HG03439 (cell line): ENCODE measurements around the gene CFDP1.
A peak's percentile ranks its signal among the peaks of the same experiment; 100 is the strongest.

Experiments
- ATAC-seq: cut with Tn5 transposase; IDR thresholded peaks from one replicate; pipeline ENCODE4 v1.9.1; 2021; ENCODE audit warnings: mild to moderate bottlenecking, moderate library complexity; ENCODE audit not compliant: unreplicated experiment

Gene CFDP1

GRCh38 chr16:75323933-75324332 is 109.4 kb downstream of the CFDP1 start:
- ATAC-seq: no peak

DNA sequence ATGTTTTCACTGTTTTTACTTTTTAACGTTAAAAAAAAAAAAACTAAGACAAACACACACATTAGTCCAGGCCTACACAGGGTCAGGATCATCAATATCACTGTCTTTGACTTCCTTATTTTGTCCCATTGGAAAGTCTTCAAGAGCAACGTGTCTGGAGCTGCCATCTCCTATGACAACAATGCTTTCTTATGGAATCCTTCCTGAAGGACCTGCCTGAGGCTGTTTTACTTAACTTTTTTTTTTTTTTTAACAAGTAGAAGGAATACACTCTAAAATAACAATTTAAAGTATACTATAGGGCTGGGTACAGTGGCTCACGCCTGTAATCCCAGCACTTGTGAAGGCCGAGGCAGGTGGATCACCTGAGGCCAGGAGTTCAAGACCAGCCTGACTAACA is 110.1 kb downstream of the CFDP1 start:
- ATAC-seq: no peak

GRCh38 chr16:75322740-75323139 is 110.6 kb downstream of the CFDP1 start:
- no peak for ATAC-seq

DNA sequence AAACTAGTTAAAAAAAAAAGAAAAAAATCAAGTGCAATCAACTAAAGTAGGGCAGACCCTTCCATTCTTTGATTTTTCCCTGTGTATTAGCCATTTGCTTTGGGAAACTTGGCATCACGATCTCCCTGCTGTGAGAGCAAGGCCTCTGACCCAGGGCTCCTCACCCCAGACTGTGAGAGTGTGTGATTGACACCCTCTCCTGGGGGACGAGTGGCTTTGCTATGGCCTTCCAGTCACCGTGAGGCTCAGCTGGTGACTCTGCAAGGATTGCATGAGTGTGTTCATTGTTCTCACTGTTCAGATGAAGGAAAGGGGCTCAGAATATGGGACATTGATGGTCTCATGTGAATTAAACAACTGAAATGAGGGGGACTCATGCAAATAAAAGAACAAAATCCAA is 112.9 kb downstream of the CFDP1 start:
- no peak for ATAC-seq

DNA sequence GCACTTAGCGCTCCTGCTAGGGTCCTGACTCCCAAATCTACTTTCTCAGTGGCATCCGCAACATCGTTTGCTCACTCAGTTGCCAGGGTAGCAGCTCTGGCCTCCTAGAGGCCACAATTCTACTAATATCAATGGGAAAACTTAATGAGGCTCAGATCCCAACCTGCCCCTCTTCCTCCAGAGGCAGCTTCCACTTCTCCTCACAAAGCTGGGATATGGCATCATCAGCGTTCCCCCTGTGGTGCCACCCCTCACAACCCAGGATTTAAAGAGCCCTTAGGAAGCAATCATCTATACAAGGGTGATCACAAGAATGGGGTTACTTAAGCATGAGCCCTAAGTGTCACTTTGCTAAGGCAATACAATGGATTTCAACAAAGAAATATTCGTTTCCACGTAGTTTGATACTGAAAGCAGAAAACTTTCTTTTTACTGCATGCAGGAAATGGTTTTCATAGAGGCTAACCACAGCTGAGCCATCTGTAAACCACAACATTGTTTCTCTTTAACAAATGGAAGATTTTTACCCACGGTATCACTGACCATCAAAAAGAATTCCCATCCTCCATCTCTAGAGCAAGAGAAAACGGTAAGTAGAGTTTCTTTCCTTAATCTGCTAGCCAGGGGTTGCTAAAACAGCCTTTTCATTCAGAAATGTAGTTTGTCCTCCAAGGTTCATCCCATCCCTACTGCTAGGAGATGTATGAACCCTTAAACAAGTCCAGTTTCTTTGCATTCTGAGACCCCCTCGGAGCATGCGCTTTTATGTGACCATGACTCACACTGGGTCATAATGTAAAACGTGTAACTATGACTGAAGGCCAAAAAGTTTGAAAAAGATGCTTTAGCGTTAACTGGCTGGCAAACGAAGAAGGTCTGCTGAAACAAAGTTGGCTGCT is 113.5 kb downstream of the CFDP1 start:
- ATAC-seq: peak; percentile 59

DNA sequence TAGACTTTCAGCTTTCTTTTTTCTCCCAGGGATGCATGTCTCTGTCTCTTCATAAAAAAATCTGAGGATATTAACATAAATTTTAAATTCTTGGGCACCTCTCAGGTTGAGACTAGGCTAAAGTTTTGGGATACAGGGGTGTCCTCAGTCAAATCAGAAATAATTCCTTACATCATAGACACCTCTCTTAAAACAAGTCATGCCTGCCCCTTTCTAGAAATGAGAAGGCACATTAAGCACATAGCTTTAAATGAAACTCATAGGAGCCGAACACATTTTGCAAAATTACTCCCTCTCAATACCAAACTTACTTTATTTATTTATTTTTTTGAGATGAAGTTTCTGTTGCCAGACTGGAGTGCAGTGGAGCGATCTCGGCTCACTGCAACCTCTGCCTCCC is 114.6 kb downstream of the CFDP1 start:
- ATAC-seq: no peak

- ATAC-seq: no peak
Observed at GRCh38 chr16:75317532-75317931, 115.8 kb downstream of the CFDP1 start.

DNA sequence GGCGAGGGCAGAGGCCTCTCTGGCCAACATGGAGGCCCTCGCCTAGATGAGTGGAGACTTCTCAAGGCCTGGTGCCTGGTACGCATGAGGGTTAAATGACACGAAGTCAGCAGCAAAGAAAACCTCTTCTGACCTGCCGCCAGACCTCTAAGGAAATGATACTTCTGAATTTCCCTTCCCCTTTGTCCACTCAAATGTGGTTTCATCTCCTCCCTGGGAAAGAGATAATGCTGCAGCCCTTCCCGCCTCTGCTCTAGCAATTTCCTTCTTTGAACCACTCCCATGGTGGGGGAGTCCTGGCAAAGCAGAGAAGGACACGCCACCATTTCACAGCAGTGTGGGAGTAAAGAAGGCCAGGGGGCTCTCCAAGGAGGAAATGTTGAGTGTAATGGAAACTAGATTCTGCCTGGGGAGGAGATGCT is 116.2 kb downstream of the CFDP1 start:
- no peak for ATAC-seq

- ATAC-seq: no peak
Observed at GRCh38 chr16:75315539-75316306, 117.6 kb downstream of the CFDP1 start.

- ATAC-seq: no peak
Observed at GRCh38 chr16:75312875-75313274, 120.4 kb downstream of the CFDP1 start.

DNA sequence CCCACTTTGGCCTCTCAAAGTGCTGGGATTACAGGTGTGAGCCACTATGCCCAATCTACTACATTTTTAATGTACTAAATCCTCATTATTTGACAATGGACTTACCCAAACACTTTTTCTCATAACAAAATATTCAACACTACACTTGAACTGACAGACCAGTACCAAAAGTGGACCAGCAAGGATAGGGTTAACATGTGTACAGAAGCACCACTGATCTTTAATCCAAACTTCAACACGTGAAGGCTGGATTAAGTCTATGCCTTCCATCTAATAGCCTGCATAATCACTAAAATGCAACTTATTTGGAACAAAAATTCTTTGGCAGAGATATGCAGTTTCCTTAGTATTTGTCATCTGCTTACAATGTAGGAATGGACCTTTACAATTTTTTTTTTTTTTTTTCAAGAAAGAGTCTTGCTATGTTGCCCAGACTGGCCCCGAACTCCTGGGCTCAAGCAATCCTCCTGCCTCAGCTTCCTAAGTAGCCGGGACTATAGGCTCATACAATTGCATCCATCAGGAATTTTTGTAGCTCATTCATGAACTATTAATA is 121.8 kb downstream of the CFDP1 start:
- no peak for ATAC-seq

- no peak for ATAC-seq
Observed at GRCh38 chr16:75310541-75310940, 122.8 kb downstream of the CFDP1 start.

DNA sequence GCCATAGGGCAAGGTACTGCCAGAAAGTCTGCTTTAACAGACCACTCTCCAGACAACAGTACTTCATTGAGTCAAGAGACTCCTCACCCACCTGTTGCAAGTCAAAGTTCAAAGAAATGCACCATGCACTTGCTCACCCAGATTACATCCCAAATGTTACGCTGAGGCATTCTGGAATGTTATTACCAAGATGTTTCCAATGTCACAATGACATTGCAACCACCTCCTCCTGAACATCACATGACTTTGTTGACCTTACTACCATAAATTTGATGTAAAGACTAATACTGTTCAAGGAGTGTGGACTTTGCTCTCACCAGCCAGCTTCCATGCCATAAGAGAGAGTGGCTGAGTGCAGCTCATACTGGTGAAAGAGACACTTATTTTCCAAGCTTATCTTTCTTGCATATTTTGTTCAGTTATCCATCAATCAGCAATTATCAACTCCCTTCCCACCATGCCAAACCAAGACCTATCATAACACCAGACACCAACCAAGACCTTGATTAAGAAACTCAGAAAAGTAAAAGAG is 123.3 kb downstream of the CFDP1 start:
- ATAC-seq: no peak

- ATAC-seq: no peak
Observed at GRCh38 chr16:75309156-75309555, 124.1 kb downstream of the CFDP1 start.

- ATAC-seq: no peak
Observed at GRCh38 chr16:75308011-75308410, 125.3 kb downstream of the CFDP1 start.

GRCh38 chr16:75307506-75307905 is 125.8 kb downstream of the CFDP1 start:
- no peak for ATAC-seq

- ATAC-seq: no peak
Observed at GRCh38 chr16:75306099-75306762, 127.1 kb downstream of the CFDP1 start.

DNA sequence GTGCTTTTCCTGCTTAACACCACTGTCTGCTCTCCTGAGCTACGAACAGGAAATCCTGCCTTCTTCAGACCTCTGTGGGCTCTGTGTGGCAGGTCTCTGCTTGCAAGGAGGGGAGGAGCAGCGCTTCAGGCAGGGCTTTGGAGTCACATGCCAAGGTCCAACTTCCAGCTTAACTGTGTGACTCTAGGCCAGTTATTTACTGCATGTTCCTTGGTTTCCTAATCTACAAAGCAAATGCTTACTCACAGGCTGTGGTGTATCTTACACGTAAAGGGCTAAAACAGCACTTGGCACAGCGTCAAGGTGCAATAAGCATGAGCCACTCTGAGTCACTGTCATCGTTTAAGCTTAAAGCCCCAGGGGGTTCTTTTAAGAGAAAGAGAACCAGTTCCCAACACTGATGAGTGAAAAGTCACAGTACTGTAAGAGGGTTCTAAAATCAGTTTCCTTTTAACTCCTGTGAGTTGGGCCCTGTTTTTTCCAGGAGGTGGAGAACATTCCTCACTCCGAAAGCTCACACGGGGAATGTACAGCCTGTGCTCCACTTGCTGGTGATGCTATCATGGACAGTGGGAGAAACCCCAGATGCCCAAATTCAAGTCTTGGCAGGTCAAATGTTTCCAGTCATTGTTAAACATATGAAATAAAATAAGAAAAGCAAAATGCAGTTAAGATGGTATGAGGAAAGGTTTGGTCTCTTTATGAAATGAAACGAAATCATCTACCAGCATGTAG is 127.8 kb downstream of the CFDP1 start:
- peak; percentile 67 for ATAC-seq

DNA sequence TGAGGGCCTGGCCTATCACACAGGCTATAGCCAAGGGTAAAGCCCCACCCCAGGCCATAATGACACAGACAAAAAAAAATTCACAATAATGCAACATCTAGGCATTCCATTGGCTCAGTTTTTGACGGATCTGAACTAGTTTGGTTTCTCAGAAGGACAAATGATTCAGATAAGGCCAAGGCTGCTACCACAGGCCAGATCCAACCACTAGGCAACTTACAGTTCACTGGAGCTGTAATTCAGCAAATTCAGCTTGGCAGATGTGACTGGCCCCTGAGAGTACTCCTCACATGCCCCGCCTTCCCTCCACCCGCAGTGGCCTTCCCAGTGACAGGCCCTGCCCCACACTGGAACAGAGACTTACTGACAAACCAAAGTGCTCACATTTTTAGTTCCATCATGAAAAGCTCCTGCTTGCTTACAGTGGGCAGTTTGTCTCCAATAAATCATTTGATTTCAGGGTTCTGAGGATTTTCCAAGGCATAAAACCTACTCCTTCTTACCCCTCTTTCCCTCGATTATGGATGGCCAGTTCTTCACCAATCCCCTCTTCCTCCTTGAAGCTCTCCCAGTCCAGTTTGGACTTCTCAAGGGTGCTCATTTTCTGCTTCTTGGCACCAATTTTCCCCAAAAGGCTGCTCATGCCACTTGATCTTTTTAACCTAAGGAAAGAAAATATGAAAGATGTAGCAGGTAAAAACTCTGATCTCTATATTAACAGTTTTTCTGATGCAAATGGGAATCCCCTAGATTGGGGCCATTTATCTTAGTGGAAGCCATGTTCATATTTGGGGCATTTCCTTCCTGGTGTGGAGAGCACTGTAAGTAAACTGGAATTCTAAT is 128.6 kb downstream of the CFDP1 start:
- no peak for ATAC-seq
